Ishikawa (cell line): ENCODE measurements around the gene SLC25A27.

Experiments
- CEBPB ChIP-seq: IDR thresholded peaks from 2 replicates; pipeline ENCODE4 v1.6.1; 2012
- CREB1 ChIP-seq: IDR thresholded peaks from 2 replicates; pipeline ENCODE4 v1.6.1; 2012; ENCODE audit warnings: low read depth
- EGR1 ChIP-seq: IDR thresholded peaks from 2 replicates; pipeline ENCODE4 v1.6.1; 2012
- EP300 ChIP-seq: IDR thresholded peaks from 2 replicates; pipeline ENCODE4 v1.6.1; 2012; ENCODE audit warnings: borderline replicate concordance
- FOXM1 ChIP-seq: IDR thresholded peaks from 2 replicates; pipeline ENCODE4 v1.6.1; 2012; ENCODE audit warnings: low read depth, borderline replicate concordance
- MAX ChIP-seq: IDR thresholded peaks from 2 replicates; pipeline ENCODE4 v1.6.1; 2012
- NFIC ChIP-seq: IDR thresholded peaks from 2 replicates; pipeline ENCODE4 v1.6.1; 2012
- RAD21 ChIP-seq: IDR thresholded peaks from 2 replicates; pipeline ENCODE4 v1.6.1; 2012; ENCODE audit warnings: low read depth
- REST ChIP-seq: IDR thresholded peaks from 2 replicates; pipeline ENCODE4 v1.6.1; 2012; ENCODE audit warnings: low read depth, mild to moderate bottlenecking
- TAF1 ChIP-seq: IDR thresholded peaks from 2 replicates; pipeline ENCODE4 v1.6.1; 2012; ENCODE audit warnings: low read depth, mild to moderate bottlenecking
- TCF12 ChIP-seq: IDR thresholded peaks from 2 replicates; pipeline ENCODE4 v1.6.1; 2012; ENCODE audit warnings: low read depth
- TEAD4 ChIP-seq: IDR thresholded peaks from 2 replicates; pipeline ENCODE4 v1.6.1; 2012
- YY1 ChIP-seq: IDR thresholded peaks from 2 replicates; pipeline ENCODE4 v1.6.1; 2012; ENCODE audit warnings: low read depth
- TF ChIP-seq, protein P1 (sequence below): IDR thresholded peaks from 2 replicates; pipeline ENCODE4 v1.6.1; 2012

GRCh38 chr6:46629691-46630090 lies 23.1 kb upstream of the SLC25A27 start:
- TF ChIP-seq EGR1 (no peak), EP300 (no peak), RAD21 (no peak), TEAD4 (no peak), NFIC (no peak), TAF1 (no peak), FOXM1 (no peak), YY1 (no peak), REST (no peak), MAX (no peak), TCF12 (no peak), CEBPB (no peak), CREB1 (no peak)
- TF ChIP-seq, protein P1, sequence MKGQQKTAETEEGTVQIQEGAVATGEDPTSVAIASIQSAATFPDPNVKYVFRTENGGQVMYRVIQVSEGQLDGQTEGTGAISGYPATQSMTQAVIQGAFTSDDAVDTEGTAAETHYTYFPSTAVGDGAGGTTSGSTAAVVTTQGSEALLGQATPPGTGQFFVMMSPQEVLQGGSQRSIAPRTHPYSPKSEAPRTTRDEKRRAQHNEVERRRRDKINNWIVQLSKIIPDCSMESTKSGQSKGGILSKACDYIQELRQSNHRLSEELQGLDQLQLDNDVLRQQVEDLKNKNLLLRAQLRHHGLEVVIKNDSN = no peak
